ENCODE data around the gene AMHR2.
"Not testable (repeated sequence)": the region's sequence is repeated elsewhere in the genome, so short reads cannot be mapped to it uniquely, and the experiment has no call there.

The AMHR2 gene

DNA sequence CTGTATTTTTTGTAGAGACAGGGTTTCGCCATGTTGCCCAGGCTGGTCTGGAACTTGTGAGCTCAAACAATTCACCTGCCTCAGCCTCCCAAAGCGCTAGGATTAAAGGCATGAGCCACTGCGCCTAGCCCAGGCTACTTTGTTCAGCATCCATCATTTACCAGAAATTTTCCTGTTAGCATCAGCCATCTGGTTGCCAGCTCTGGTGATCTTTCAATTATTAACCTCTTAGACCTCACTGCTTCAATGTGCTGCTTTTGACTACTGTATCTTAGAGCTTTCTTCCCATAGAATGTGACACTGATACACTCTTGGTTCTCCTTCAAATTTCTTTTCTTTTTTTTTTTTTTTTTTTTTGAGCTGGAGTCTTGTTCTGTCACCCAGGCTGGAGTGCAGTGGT, 5.4 kb upstream of the AMHR2 start:
- H3K4me3 ChIP-seq (ENCODE audit: low read depth, low read length) = no peak overlapping the region
- TF ChIP-seq, protein P1, sequence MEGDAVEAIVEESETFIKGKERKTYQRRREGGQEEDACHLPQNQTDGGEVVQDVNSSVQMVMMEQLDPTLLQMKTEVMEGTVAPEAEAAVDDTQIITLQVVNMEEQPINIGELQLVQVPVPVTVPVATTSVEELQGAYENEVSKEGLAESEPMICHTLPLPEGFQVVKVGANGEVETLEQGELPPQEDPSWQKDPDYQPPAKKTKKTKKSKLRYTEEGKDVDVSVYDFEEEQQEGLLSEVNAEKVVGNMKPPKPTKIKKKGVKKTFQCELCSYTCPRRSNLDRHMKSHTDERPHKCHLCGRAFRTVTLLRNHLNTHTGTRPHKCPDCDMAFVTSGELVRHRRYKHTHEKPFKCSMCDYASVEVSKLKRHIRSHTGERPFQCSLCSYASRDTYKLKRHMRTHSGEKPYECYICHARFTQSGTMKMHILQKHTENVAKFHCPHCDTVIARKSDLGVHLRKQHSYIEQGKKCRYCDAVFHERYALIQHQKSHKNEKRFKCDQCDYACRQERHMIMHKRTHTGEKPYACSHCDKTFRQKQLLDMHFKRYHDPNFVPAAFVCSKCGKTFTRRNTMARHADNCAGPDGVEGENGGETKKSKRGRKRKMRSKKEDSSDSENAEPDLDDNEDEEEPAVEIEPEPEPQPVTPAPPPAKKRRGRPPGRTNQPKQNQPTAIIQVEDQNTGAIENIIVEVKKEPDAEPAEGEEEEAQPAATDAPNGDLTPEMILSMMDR (IDR thresholded peaks at IDR 0.05; ENCODE audit: control insufficient read depth, extremely low read depth, insufficient read depth) = no peak
- DNase-seq (ENCODE audit: low read depth) = no peak

GRCh38 chr12:53419756-53420155, 3.9 kb upstream of the AMHR2 start:
- DNase-seq (ENCODE audit: low read depth) = no peak
- TF ChIP-seq, protein P1 (IDR thresholded peaks at IDR 0.05; ENCODE audit: control insufficient read depth, extremely low read depth, insufficient read depth) = no peak
- H3K4me3 ChIP-seq (ENCODE audit: low read depth, low read length) = no peak overlapping the region

DNA sequence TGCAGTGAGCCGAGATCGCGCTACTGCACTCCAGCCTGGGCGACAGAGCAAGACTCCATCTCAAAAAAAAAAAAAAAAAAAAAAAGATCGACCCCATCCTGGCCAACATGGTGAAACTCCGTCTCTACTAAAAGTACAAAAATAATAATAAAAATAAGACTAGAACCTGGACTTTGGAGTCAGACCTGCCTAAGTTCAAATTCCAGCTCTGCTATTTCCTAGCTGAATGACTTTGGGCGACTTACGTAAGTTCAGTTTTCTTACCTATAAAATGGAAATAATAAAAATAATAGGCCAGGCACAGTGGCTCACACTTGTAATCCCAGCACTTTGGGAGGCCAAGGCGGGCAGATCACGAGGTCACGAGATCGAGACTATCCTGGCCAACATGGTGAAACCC, 1.4 kb upstream of the AMHR2 start:
- H3K4me3 ChIP-seq (ENCODE audit: low read depth, low read length) = not testable (repeated sequence)

DNA sequence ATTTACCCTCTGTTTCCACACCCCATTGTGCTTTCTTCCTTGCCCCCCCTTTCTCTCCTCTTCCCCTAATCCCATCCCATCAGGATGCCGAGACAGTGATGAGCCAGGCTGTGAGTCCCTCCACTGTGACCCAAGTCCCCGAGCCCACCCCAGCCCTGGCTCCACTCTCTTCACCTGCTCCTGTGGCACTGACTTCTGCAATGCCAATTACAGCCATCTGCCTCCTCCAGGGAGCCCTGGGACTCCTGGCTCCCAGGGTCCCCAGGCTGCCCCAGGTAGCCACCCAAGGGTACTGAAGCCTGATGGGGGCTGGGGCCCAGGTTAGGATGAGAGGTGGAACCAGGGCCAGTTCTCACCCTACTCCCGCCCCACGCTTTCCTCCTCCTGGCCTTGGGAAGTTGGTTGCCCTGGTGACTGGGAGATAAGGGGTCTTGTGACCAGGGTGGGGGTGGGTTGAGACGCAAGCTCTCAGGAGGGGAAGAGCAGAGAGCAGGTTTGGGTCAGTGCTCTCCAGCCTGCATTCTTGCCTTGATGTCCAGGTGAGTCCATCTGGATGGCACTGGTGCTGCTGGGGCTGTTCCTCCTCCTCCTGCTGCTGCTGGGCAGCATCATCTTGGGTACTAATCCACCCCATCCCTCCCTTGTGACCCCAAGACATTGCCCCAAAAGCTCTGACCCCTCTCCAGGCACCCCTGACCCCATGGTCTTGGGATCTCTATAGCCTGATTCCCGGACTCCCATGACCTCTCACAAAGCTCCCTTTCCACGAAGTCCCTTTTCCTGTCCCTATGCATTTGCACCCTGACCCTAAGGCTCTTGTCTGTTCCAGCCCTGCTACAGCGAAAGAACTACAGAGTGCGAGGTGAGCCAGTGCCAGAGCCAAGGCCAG, 1.2 kb downstream of the AMHR2 start:
- H3K4me3 ChIP-seq (ENCODE audit: low read depth, low read length) = no peak overlapping the region
- TF ChIP-seq, protein P1 (IDR thresholded peaks at IDR 0.05; ENCODE audit: control insufficient read depth, extremely low read depth, insufficient read depth) = no peak
- no peak for DNase-seq (ENCODE audit: low read depth)

More for the DNA sequence above, 1.4 kb upstream of the AMHR2 start:
- DNase-seq (ENCODE audit: low read depth) = not testable (repeated sequence)

- DNase-seq (ENCODE audit: low read depth) = no peak
- H3K4me3 ChIP-seq (ENCODE audit: low read depth, low read length) = no peak overlapping the region
- TF ChIP-seq, protein P1 (IDR thresholded peaks at IDR 0.05; ENCODE audit: control insufficient read depth, extremely low read depth, insufficient read depth) = no peak
Measured at GRCh38 chr12:53425515-53426150, 2.0 kb downstream of the AMHR2 start.

GRCh38 chr12:53427905-53428594, 4.4 kb downstream of the AMHR2 start:
- TF ChIP-seq, protein P1 (IDR thresholded peaks at IDR 0.05; ENCODE audit: control insufficient read depth, extremely low read depth, insufficient read depth) = no peak
- DNase-seq (ENCODE audit: low read depth) = no peak
- no peak overlapping the region for H3K4me3 ChIP-seq (ENCODE audit: low read depth, low read length)

GRCh38 chr12:53428741-53429140, 5.1 kb downstream of the AMHR2 start:
- DNase-seq (ENCODE audit: low read depth) = no peak
- no peak overlapping the region for H3K4me3 ChIP-seq (ENCODE audit: low read depth, low read length)
- TF ChIP-seq, protein P1 (IDR thresholded peaks at IDR 0.05; ENCODE audit: control insufficient read depth, extremely low read depth, insufficient read depth) = no peak

Measured in LNCaP clone FGC (cell line).